Motor neuron (in vitro differentiated cells): ENCODE results near the gene DSCAML1. TPM values are rescaled to one million over a fixed set of nuclear protein-coding genes. Genes with fewer than 3 reads are reported as not detected.

ENCODE experiments used
- ATAC-seq, 8 experiments: fragments of 200-7000 bp; cut with Tn5 transposase; replicated peaks in 6 of 8; 2 replicates each; pipeline ENCODE4 v1.8.0; 2021; ENCODE audit warnings: mild to moderate bottlenecking in 8 of 8, moderate library complexity in 8 of 8
- H3K27ac ChIP-seq, 2 donors: fragments of 250-450 bp; sonication (Bioruptor Pico); 2 replicates each; pipeline ENCODE4 v1.9.0; 2021; ENCODE audit warnings: antibody characterized with exemption in 2 of 2, mild to moderate bottlenecking in 2 of 2, moderate library complexity in 1 of 2
- H3K4me1 ChIP-seq, 2 donors: fragments of 250-450 bp; sonication (Bioruptor Pico); replicated peaks in 1 of 2; 2 replicates each; pipeline ENCODE4 v1.6.1; 2021; ENCODE audit warnings: antibody characterized with exemption in 2 of 2, mild to moderate bottlenecking in 2 of 2, moderate library complexity in 1 of 2
- H3K4me3 ChIP-seq, 5 donors: fragments of 250-450 bp; sonication (Bioruptor Pico); 2 replicates each; pipeline ENCODE4 v1.9.0; 2021; ENCODE audit warnings: antibody characterized with exemption in 5 of 5, mild to moderate bottlenecking in 5 of 5, moderate library complexity in 4 of 5
- WGBS, 10 experiments: fragments of 450-650 bp; shearing (Covaris generic); methylation state at CpG; one replicate each; pipeline ENCODE4 v1.0.0; 2022; 5-methylcytosine and 5-hydroxymethylcytosine counted together
- in situ Hi-C, 9 experiments: fragments of 400-800 bp; cut with MboI; loops; one replicate each; pipeline ENCODE4 v1.15.0; 2021; ENCODE audit warnings: low sequenced_read_pairs in 9 of 9, low pct_unique_long_range_greater_than_20kb in 2 of 9; ENCODE audit not compliant: unreplicated experiment in 9 of 9
- total RNA-seq, 8 experiments: library from RNA; unstranded; fragments of 300-600 nt; gene quantifications; 2 replicates each; pipeline versions ENCODE4 v1.2.3 to v1.2.4, GENCODE V29; 2022

DSCAML1 gene
- total RNA-seq, 8 experiments from 2014 or later, result 0.08 to 0.71 (median 0.42) TPM; not detected in 2

DNA sequence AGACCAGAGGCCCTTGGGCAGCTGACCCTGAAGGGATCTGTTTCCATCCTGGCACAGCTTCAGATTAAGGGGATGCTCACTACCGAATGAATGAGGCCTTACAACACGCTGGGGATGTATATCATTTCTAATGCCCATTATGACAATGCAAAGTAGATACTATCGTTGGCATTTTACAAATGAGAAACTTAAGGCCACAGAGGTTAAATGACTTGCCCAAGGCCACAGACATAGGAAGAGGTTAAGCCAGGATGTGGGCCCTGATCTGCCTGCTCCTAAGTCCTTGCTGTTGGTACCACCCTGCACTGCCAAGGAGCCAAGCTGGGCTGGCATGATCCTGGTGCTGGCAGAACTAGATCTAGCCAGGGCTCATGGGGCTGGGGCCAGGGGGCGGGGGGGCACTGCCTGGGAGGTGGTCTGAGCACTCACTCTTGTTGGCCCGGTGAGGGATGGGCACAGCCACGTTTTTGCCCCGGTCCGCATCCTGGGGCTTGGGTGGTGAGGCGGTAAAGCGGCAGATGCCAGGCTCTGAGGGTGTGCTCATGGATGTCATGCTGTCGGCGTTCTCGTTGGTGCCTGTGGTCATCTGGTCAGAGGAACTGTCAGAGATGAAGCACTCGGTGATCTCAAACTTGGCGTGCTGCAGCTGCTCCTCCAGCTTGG lies 366.6 kb downstream of the DSCAML1 start:
- peaks cover 24 to 26% of the 10 kb centered on the region in 2 donors for H3K4me1 ChIP-seq
- H3K27ac ChIP-seq, result no peak overlapping the region
- H3K4me3 ChIP-seq, result no peak overlapping the region
- ATAC-seq, result no peak
- in situ Hi-C loops, result loop anchor here (25.0 kb wide), 4 partner anchors 182 to 632 kb away; partner anchors contain the start of genes FXYD2 (in 6 of the 9) and TMPRSS13 (in 2 of the 9)
- 47 to 100% (median 67%) methylated on average over 1 to 12 of the region's 15 CpGs; no CpG with 5 or more reads in 5 of the 10 experiments for WGBS, 10 experiments

DNA sequence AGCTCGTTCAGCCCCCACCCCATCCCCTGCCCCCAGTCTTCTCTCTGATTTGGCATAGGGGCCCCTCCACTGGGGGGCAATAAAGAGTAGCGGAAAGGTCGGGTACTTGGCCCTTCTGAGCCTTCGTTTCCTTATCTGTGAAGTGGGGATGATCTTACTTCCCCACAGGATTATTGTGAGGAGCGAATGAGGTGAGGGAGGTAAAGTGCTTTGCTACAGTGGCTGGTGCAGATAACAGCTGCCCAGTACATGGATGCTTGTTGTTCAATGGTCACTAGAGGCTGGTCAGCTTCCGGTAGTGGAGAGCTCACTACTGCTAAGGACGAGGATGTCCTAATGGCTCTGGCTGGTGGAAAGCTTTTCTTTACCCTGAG lies 368.2 kb downstream of the DSCAML1 start:
- Histone ChIP-seq H3K4me1 (peaks cover 26% of the 10 kb centered on the region in 2 donors), H3K27ac (no peak overlapping the region), H3K4me3 (no peak overlapping the region)
- WGBS, 10 experiments, result 0 to 100% (median 81%) methylated on average over 1 to 5 of the region's 7 CpGs; no CpG with 5 or more reads in 2 of the 10 experiments
- ATAC-seq, result no peak
- in situ Hi-C loops, result loop anchor here (10.0 to 25.0 kb wide), 6 partner anchors 183 to 633 kb away; partner anchors contain the start of genes FXYD2 (in 6 of the 9) and TMPRSS13 (in 2 of the 9)

DNA sequence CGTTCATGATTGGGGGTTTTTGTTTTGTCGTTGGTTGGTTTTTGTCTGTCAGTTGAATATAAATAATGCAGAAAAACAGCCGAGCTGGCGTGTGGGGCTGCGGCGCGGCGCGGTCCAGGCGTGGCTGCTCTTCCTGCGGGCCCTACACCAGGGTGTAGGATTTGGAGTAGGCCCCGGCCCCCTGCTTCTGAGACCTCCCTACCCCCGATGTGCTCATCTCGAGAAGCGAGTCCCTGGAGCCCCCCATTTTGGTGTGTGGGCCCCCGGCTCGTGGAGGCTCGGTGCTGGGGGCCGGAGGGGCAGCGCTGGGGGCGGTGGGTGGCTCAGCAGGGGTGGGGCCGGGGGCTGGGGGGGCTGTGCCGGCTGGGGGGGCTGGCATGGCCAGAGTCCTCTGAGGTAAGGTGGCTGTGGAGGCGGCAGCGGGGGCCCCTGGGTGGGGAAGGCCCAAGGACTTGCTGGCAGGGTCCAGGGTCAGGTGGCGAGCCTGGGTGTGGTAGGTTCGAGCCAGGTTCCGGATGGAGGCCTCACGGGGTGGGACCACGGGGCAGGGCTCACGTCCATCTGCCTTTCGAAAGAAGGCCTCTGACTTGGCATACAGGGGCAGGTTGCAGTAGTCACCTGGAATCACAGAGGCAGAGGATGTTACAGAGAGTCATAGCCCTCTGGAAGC lies 368.7 kb downstream of the DSCAML1 start:
- Histone ChIP-seq H3K4me1 (peaks cover 26 to 28% of the 10 kb centered on the region in 2 donors), H3K4me3 (no peak overlapping the region), H3K27ac (no peak overlapping the region)
- WGBS, 10 experiments, result 20 to 67% (median 60%) methylated on average over 1 to 2 of the region's 32 CpGs; no CpG with 5 or more reads in 3 of the 10 experiments
- no peak for ATAC-seq
- in situ Hi-C loops, result loop anchor here (10.0 to 25.0 kb wide), 6 partner anchors 184 to 634 kb away; partner anchors contain the start of genes FXYD2 (in 6 of the 9) and TMPRSS13 (in 2 of the 9)

DNA sequence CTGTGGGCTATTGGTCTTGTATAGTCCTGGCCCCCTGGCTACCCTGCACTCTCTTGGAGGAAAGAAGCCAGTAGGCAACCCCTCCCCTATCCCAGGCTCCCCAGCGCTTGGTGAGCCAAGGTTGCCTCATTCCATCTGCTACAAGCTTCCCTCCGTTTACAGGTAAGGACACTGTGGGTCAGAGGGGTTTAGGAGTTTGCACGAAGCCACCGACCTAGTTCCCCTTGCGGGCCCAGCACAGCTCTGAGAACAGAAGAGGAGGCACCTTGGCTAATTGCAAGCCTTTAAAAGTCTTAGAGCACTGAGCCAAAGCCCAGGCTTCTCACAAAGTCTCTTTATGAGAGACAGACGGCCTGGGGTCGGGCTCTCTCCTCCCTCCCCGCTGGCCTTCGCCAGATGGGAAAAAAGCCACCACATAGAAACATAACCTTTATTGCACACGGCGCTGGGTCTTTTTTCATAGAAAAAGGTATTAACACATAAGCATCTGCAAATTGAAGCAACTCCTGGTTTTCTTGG lies 369.6 kb downstream of the DSCAML1 start:
- WGBS, 10 experiments, result 49 to 100% (median 77%) methylated on average over 1 to 10 of the region's 11 CpGs; no CpG with 5 or more reads in 3 of the 10 experiments
- Histone ChIP-seq H3K4me1 (peaks cover 26 to 28% of the 10 kb centered on the region in 2 donors), H3K4me3 (no peak overlapping the region), H3K27ac (no peak overlapping the region)
- no peak for ATAC-seq
- in situ Hi-C loops, result loop anchor here (10.0 to 25.0 kb wide), 6 partner anchors 185 to 635 kb away; partner anchors contain the start of genes FXYD2 (in 6 of the 9) and TMPRSS13 (in 2 of the 9)

DNA sequence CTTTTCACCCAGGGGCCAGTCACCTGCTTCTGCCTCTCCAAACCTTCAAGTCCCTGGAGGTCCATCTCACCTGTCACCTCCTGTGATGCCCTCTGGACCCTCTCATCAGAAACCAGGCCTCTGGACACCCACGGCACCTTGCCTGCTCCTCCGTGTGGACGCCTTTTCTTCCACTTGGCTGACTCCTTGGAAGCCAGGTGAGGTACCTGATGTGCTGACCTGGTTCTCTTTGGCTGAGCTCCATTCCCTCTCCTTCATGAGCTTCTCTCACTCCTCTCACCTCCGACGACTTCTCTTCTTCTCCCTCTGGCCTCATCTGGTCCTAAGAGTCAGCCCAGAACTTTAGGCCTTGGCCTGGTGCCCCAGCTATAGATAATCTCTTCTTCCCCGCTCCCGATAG lies 370.1 kb downstream of the DSCAML1 start:
- in situ Hi-C loops, result loop anchor here (10.0 to 25.0 kb wide), 6 partner anchors 185 to 635 kb away; partner anchors contain the start of genes FXYD2 (in 6 of the 9) and TMPRSS13 (in 2 of the 9)
- Histone ChIP-seq H3K27ac (no peak overlapping the region), H3K4me1 (peaks cover 26 to 28% of the 10 kb centered on the region in 2 donors), H3K4me3 (no peak overlapping the region)
- no peak for ATAC-seq
- 0 to 93% (median 86%) methylated on average over 2 to 6 of the region's 7 CpGs; no CpG with 5 or more reads in 2 of the 10 experiments for WGBS, 10 experiments

DNA sequence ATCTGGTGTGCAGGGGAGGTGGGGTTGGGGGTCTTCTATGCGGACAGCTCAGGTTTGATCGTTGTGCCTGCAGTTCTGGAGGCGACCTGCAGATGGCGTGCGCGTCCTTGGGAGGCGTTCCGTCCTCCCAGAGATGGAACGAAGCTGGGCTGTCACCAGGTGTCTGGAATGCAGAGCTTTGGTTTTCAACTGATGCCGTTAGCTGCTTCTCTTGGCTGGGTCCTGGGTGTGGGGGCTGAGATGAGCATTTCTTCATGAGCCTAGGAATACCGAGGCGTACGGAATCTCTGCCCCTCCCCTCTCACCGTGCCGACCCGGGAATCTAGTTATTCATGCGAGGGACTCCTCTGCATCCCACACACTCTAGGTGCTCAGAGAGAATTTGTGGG lies 370.7 kb downstream of the DSCAML1 start:
- in situ Hi-C loops, result loop anchor here (10.0 to 25.0 kb wide), 6 partner anchors 186 to 636 kb away; partner anchors contain the start of genes FXYD2 (in 6 of the 9) and TMPRSS13 (in 2 of the 9)
- no peak overlapping the region for H3K27ac ChIP-seq
- WGBS, 10 experiments, result 0 to 20% (median 0%) methylated on average over 1 to 11 of the region's 17 CpGs; no CpG with 5 or more reads in 5 of the 10 experiments

DNA sequence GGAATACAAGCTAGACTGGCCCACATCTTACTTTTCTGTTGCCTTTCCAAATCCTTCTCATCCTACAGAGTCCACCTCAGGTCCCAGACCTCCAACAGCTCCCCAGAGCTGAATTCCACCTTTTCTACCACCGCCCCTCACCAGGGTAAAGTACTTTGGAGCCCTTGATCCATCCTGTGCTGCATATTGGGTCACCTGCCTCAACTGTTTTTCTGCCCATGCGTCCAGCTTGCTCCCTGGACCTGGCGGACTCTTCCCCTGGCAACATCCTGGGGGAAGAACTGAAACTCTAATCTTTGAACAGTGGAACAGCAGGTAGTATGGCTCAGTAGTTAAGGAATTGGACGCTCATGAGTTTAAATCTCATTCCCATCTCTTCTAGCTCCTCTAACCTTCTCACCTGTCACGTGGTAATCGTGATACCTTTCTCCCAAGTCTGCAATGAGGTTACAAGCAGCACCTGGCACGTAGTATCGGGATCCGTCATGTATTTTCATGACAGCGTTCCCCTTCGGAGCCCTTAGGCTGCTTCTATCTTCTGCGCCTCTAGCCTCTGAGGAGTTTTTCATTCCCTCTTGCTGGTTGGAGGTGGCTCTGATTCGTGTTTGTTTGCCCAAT lies 371.2 kb downstream of the DSCAML1 start:
- peaks cover 26 to 28% of the 10 kb centered on the region in 2 donors for H3K4me1 ChIP-seq
- WGBS, 10 experiments, result 7 to 66% (median 33%) methylated on average over 1 to 11 of the region's 13 CpGs; no CpG with 5 or more reads in 2 of the 10 experiments
- in situ Hi-C loops, result loop anchor here (10.0 to 25.0 kb wide), 6 partner anchors 187 to 637 kb away; partner anchors contain the start of genes FXYD2 (in 6 of the 9) and TMPRSS13 (in 2 of the 9)
- no peak overlapping the region for H3K4me3 ChIP-seq
- H3K27ac ChIP-seq, result no peak overlapping the region
- ATAC-seq, result peak in 1 of 8 experiments; percentile 12

More for the DNA sequence above, 370.7 kb downstream of the DSCAML1 start:
- Histone ChIP-seq H3K4me3 (no peak overlapping the region), H3K4me1 (peaks cover 26 to 28% of the 10 kb centered on the region in 2 donors)
- ATAC-seq, result peak; percentile 63 to 91 (median 77)

DNA sequence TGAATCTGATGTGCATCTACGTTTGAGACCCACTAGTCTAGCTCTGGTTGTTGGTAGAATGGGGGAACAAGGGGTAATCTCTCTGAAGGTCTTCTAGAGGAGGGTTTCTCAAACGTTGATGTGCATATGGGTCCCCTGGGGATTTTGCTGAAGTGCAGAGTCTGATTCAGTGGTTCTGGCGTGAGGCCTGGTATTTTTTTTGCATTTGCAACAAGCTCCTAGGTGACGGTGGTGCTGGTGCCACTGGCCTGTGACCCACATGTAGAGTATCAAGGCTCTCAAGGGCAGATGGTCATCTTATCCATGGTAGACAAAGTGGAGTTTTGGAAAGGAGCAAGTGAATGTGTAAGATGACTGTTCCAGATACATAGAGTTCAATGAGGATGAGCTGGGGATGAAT lies 372.2 kb downstream of the DSCAML1 start:
- H3K27ac ChIP-seq, result no peak overlapping the region
- peak in 2 of 8 experiments; percentile 22 to 46 for ATAC-seq
- peaks cover 22 to 24% of the 10 kb centered on the region in 2 donors for H3K4me1 ChIP-seq
- H3K4me3 ChIP-seq, result no peak overlapping the region
- WGBS, 10 experiments, result 10 to 80% (median 52%) methylated on average over 1 to 4 of the region's 4 CpGs; no CpG with 5 or more reads in 4 of the 10 experiments
- in situ Hi-C loops, result loop anchor here (10.0 to 25.0 kb wide), 6 partner anchors 188 to 638 kb away; partner anchors contain the start of genes FXYD2 (in 6 of the 9) and TMPRSS13 (in 2 of the 9)

DNA sequence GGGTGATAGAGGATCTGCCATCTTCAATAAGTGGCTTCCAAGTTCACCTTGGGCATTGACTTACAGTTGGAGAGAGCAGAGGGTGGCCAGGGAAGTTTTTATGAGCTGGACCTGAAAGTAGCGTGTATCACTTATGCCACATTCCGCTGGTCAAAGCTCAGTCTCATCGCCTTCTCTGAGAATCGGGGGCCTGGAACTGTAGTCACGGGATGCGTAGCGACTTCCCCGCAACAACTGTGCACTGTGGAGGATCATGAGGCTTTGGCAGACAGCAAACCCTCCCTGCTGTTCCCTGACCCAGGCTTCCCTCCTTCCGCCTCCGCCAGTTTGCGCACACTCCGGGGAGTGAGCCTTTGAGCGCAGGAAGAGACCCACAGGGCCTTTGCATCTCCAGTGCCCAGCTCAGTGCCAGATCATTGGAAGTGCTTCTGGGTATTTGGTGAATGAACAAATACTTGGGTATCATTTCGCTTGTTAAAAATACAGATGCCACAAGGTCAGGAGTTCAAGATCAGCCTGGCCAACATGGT lies 373.9 kb downstream of the DSCAML1 start:
- Histone ChIP-seq H3K4me3 (no peak overlapping the region), H3K4me1 (peaks cover 21 to 23% of the 10 kb centered on the region in 2 donors), H3K27ac (no peak overlapping the region)
- in situ Hi-C loops, result loop anchor here in 2 of 9 experiments (10.0 kb wide), 2 partner anchors 382 to 532 kb away; no protein-coding TSS in a partner anchor
- no peak for ATAC-seq
- 71 to 93% (median 81%) methylated on average over 3 to 7 of the region's 14 CpGs; no CpG with 5 or more reads in 3 of the 10 experiments for WGBS, 10 experiments

DNA sequence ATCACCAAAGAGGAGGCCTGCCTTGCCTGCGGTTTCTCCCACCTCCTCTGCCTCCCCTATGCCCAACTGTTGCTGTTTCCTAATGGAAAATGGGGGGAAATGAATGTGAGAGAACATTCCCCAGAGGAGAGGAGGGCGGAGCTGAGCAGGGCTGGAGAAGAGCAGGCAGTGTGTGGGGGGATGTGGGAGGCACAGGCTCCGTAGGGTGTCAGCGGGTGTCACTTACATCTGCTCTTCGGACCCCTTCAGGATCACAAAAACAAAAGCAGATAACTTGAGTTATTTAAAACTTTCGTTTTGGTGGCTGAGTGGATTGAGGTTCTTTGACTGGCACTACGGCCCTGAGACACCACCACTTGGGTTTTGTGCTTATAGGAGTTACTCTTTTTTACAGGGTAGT lies 375.5 kb downstream of the DSCAML1 start:
- H3K27ac ChIP-seq, result no peak overlapping the region
- no peak for ATAC-seq
- WGBS, 10 experiments, result 50 to 100% (median 86%) methylated on average over 1 to 6 of the region's 7 CpGs; no CpG with 5 or more reads in 1 of the 10 experiments
- peaks cover 10 to 14% of the 10 kb centered on the region in 2 donors for H3K4me1 ChIP-seq
- in situ Hi-C loops, result loop anchor here in 2 of 9 experiments (10.0 kb wide), 2 partner anchors 383 to 533 kb away; no protein-coding TSS in a partner anchor
- no peak overlapping the region for H3K4me3 ChIP-seq

DNA sequence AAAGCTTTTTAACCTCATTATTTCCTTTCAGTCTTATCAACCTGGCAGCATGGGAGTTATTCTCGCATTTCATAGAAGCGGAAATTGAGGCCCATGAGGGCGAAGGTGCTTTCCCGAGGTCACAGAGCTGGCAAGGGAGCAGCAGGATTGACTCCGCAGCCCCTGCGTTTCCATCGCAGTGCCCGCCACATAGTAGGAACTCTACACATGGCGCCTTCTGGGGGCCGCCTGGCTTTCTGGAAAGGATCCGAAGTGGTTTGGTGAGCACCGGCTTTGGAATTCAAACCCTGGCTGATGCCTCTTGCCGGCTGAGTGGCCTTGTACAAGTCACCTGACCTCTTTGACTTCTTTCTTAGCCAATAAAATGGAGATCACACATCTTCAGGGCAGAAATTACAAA lies 376.0 kb downstream of the DSCAML1 start:
- Histone ChIP-seq H3K4me1 (peaks cover 8 to 10% of the 10 kb centered on the region in 2 donors), H3K4me3 (no peak overlapping the region), H3K27ac (no peak overlapping the region)
- in situ Hi-C loops, result loop anchor here in 2 of 9 experiments (10.0 kb wide), 2 partner anchors 384 to 534 kb away; no protein-coding TSS in a partner anchor
- WGBS, 10 experiments, result 50 to 94% (median 85%) methylated on average over 1 to 10 of the region's 13 CpGs; no CpG with 5 or more reads in 1 of the 10 experiments
- no peak for ATAC-seq
